GM18505 (cell line): Measurements from ENCODE around the gene SLIT3.
"Not testable (repeated sequence)": the region's sequence is repeated elsewhere in the genome, so short reads cannot be mapped to it uniquely, and the experiment has no call there.

Experiments
- ATAC-seq: cut with Tn5 transposase; IDR thresholded peaks from one replicate; pipeline ENCODE4 v1.9.1; 2021; ENCODE audit not compliant: unreplicated experiment
- POLR2A ChIP-seq: IDR thresholded peaks from 4 replicates; pipeline ENCODE4 v1.6.1; 2011; ENCODE audit warnings: borderline replicate concordance; ENCODE audit not compliant: insufficient read depth, insufficient read length; ENCODE audit errors: extremely low read depth

SLIT3 gene

GRCh38 chr5:169115461-169116124 is 185.3 kb downstream of the SLIT3 start:
- TF ChIP-seq POLR2A, result no peak
- no peak for ATAC-seq

GRCh38 chr5:169114466-169115065 is 186.4 kb downstream of the SLIT3 start:
- no peak for TF ChIP-seq POLR2A
- ATAC-seq, result no peak

- ATAC-seq, result no peak
- no peak for TF ChIP-seq POLR2A
Measured at GRCh38 chr5:169112016-169112415, 188.9 kb downstream of the SLIT3 start.

GRCh38 chr5:169106911-169107706 is 193.8 kb downstream of the SLIT3 start:
- no peak for TF ChIP-seq POLR2A
- ATAC-seq, result no peak

- not testable (repeated sequence) for ATAC-seq
Measured at GRCh38 chr5:169105582-169105981, 195.4 kb downstream of the SLIT3 start.

GRCh38 chr5:169104937-169105494 is 195.9 kb downstream of the SLIT3 start:
- ATAC-seq, result no peak
- no peak for TF ChIP-seq POLR2A

GRCh38 chr5:169103586-169104181 is 197.3 kb downstream of the SLIT3 start:
- TF ChIP-seq POLR2A, result no peak
- no peak for ATAC-seq

GRCh38 chr5:169101966-169102365 is 199.0 kb downstream of the SLIT3 start:
- no peak for TF ChIP-seq POLR2A

GRCh38 chr5:169100735-169101075 is 200.2 kb downstream of the SLIT3 start:
- TF ChIP-seq POLR2A, result no peak
- no peak for ATAC-seq

More at GRCh38 chr5:169101966-169102365, 199.0 kb downstream of the SLIT3 start:
- no peak for ATAC-seq

GRCh38 chr5:169099801-169100734 is 200.9 kb downstream of the SLIT3 start:
- no peak for TF ChIP-seq POLR2A
- ATAC-seq, result no peak

- TF ChIP-seq POLR2A, result no peak
- no peak for ATAC-seq
Measured at GRCh38 chr5:169098331-169099121, 202.4 kb downstream of the SLIT3 start.
